Suprapubic skin (tissue), 4 donors: Measurements from ENCODE around the gene LUC7L. TPM values are rescaled to one million over a fixed set of nuclear protein-coding genes. Genes with fewer than 3 reads are reported as not detected.

Source experiments
- DNase-seq, 2 donors: peaks; one replicate each; pipeline ENCODE4 v3.0.0-alpha.2; 2019; ENCODE audit warnings: low spot score in 2 of 2
- H3K27ac ChIP-seq: fragments of 200-600 bp; sonication (generic); one replicate; pipeline ENCODE4 v1.5.1; 2019
- H3K27me3 ChIP-seq: fragments of 200-600 bp; sonication (generic); one replicate; pipeline ENCODE4 v1.5.1; 2019
- H3K36me3 ChIP-seq: fragments of 200-600 bp; sonication (generic); one replicate; pipeline ENCODE4 v1.5.1; 2019
- H3K4me1 ChIP-seq: fragments of 200-600 bp; sonication (generic); one replicate; pipeline ENCODE4 v1.5.1; 2019
- H3K4me3 ChIP-seq: fragments of 200-600 bp; sonication (generic); one replicate; pipeline ENCODE4 v1.5.1; 2019; ENCODE audit warnings: mild to moderate bottlenecking
- H3K9me3 ChIP-seq: fragments of 200-600 bp; sonication (generic); one replicate; pipeline ENCODE4 v1.5.1; 2019
- CTCF ChIP-seq, 2 donors: fragments of 200-600 bp in 1 of 2; fragments of 450-650 bp in 1 of 2; sonication (generic) in 1 of 2; IDR thresholded peaks; one replicate each; pipeline ENCODE4 v1.5.1; 2016 to 2019; ENCODE audit warnings: antibody characterized with exemption in 2 of 2, mild to moderate bottlenecking in 1 of 2, moderate library complexity in 1 of 2
- EP300 ChIP-seq: sonication (generic); formaldehyde crosslinking; IDR thresholded peaks from one replicate; pipeline ENCODE4 v1.6.1; 2017; ENCODE audit warnings: antibody characterized with exemption
- POLR2A ChIP-seq, 2 donors: fragments of 450-650 bp; IDR thresholded peaks; one replicate each; pipeline ENCODE4 v1.6.1; 2017; ENCODE audit warnings: antibody characterized with exemption in 2 of 2, mild to moderate bottlenecking in 2 of 2, moderate library complexity in 2 of 2
- POLR2AphosphoS5 ChIP-seq, 3 donors: sonication (generic); formaldehyde crosslinking; IDR thresholded peaks; one replicate each; pipeline ENCODE4 v1.6.1; 2017; ENCODE audit warnings: antibody characterized with exemption in 3 of 3
- WGBS: methylation state at CpG from one replicate; pipeline ENCODE4 v1.1.5; 2018; 5-methylcytosine and 5-hydroxymethylcytosine counted together
- total RNA-seq, 4 donors: library from RNA; depleted of rRNA; stranded (reverse); fragments of >200 nt; gene quantifications; one replicate each; pipeline ENCODE4 v1.1.0, GENCODE V29; 2016

Gene LUC7L
- 100 to 1,000 TPM in 1 of 4 donors, 10 to 100 TPM in 3; 47.6 to 206 (median 59.5) TPM for total RNA-seq

- Histone ChIP-seq H3K4me1 (peaks cover 27% of the 10 kb centered on the region), H3K4me3 (peak within 1 kb of the TSS; percentile 74), H3K36me3 (peaks cover 30% of the 10 kb centered on the region), H3K27me3 (no peaks in the 10 kb centered on the region), H3K27ac (peak within 1 kb of the TSS; percentile 94), H3K9me3 (no peaks in the 10 kb centered on the region)
- peak; percentile 90 to 93 for DNase-seq
- 7% methylated on average over 19 of the region's 88 CpGs for WGBS
- no peak for TF ChIP-seq EP300
- TF ChIP-seq POLR2A (IDR thresholded peaks at IDR 0.05): peak; percentile 71 to 96
- peak; percentile 90 to 96 (median 94) for TF ChIP-seq POLR2AphosphoS5 (IDR thresholded peaks at IDR 0.05)
Measured at GRCh38 chr16:228852-229730, at the start of gene LUC7L. LUC7L (minus strand) TSS chr16:229449; CDS start chr16:229339, 110 bp downstream.

- H3K4me3 ChIP-seq: no peak overlapping the region
- no peaks in the 10 kb centered on the region for H3K36me3 ChIP-seq
- H3K27me3 ChIP-seq: peaks cover 64% of the 10 kb centered on the region
- H3K9me3 ChIP-seq: no peaks in the 10 kb centered on the region
- WGBS: 47% methylated on average over 6 of the region's 6 CpGs
- DNase-seq: no peak
- H3K27ac ChIP-seq: no peak overlapping the region
- TF ChIP-seq CTCF (IDR thresholded peaks at IDR 0.05): no peak
- no peak for TF ChIP-seq POLR2A (IDR thresholded peaks at IDR 0.05)
- TF ChIP-seq POLR2AphosphoS5 (IDR thresholded peaks at IDR 0.05): no peak
- TF ChIP-seq EP300: no peak
- peaks cover 45% of the 10 kb centered on the region for H3K4me1 ChIP-seq
Measured at GRCh38 chr16:278863-279366, 49.7 kb upstream of the LUC7L start.

GRCh38 chr16:276426-277077 is 47.3 kb upstream of the LUC7L start:
- H3K27me3 ChIP-seq: peaks cover 49% of the 10 kb centered on the region
- no peak for TF ChIP-seq CTCF (IDR thresholded peaks at IDR 0.05)
- no peak for TF ChIP-seq POLR2A (IDR thresholded peaks at IDR 0.05)
- no peak for TF ChIP-seq EP300
- no peak for TF ChIP-seq POLR2AphosphoS5 (IDR thresholded peaks at IDR 0.05)
- H3K4me1 ChIP-seq: peaks cover 38% of the 10 kb centered on the region

GRCh38 chr16:275786-276232 is 46.6 kb upstream of the LUC7L start, which contains the start of gene RGS11:
RGS11 (minus strand) TSS chr16:275944; CDS start chr16:275911, 33 bp downstream.
- Histone ChIP-seq H3K4me3 (peak within 1 kb of the TSS; percentile 50), H3K4me1 (peaks cover 31% of the 10 kb centered on the region), H3K27me3 (peaks cover 41% of the 10 kb centered on the region), H3K36me3 (no peaks in the 10 kb centered on the region), H3K27ac (no peak within 1 kb of the TSS), H3K9me3 (no peaks in the 10 kb centered on the region)
- no peak for DNase-seq
- 20% methylated on average over 18 of the region's 56 CpGs for WGBS
- no peak for TF ChIP-seq POLR2AphosphoS5 (IDR thresholded peaks at IDR 0.05)
- TF ChIP-seq POLR2A (IDR thresholded peaks at IDR 0.05): no peak
- TF ChIP-seq EP300: no peak
- no peak for TF ChIP-seq CTCF (IDR thresholded peaks at IDR 0.05)

More at GRCh38 chr16:276426-277077, 47.3 kb upstream of the LUC7L start:
- Histone ChIP-seq H3K27ac (no peak overlapping the region), H3K9me3 (no peaks in the 10 kb centered on the region), H3K36me3 (no peaks in the 10 kb centered on the region), H3K4me3 (no peak overlapping the region)
- no peak for DNase-seq
- 93% methylated on average over 7 of the region's 20 CpGs for WGBS

GRCh38 chr16:275041-275641 is 45.9 kb upstream of the LUC7L start:
- DNase-seq: no peak
- WGBS: no CpG with 5 or more reads among the region's 58 CpGs
- no peaks in the 10 kb centered on the region for H3K9me3 ChIP-seq
- H3K4me3 ChIP-seq: peak overlapping the region; percentile 50
- TF ChIP-seq CTCF (IDR thresholded peaks at IDR 0.05): no peak
- no peak for TF ChIP-seq EP300
- TF ChIP-seq POLR2AphosphoS5 (IDR thresholded peaks at IDR 0.05): no peak
- TF ChIP-seq POLR2A (IDR thresholded peaks at IDR 0.05): no peak
- no peak overlapping the region for H3K27ac ChIP-seq
- H3K36me3 ChIP-seq: no peaks in the 10 kb centered on the region
- H3K4me1 ChIP-seq: peaks cover 27% of the 10 kb centered on the region
- peaks cover 37% of the 10 kb centered on the region for H3K27me3 ChIP-seq
